ENCODE data around the gene HOXB3. TPM values are rescaled to one million over a fixed set of nuclear protein-coding genes. Genes with fewer than 3 reads are reported as not detected.
A peak's percentile ranks its signal among the peaks of the same experiment; 100 is the strongest.

HOXB3 gene
- total and polyA plus RNA-seq, 2 of the 4 experiments (the other 2 are of a cell fraction) = 6.3 to 59.6 TPM

- H4K20me1 ChIP-seq (ENCODE audit: insufficient read depth, low read length) = no peaks in the 10 kb centered on the region
- no peak overlapping the region; the same call in 2 of the 3 replicates for H2BK15ac ChIP-seq (ENCODE audit: low read depth, low read length)
- no peak for ATAC-seq (ENCODE audit: low read depth)
- H3K56ac ChIP-seq (ENCODE audit: extremely low read depth, insufficient read depth, low read length) = peak overlapping the region; percentile 91
- H3K18ac ChIP-seq (ENCODE audit: low read depth, low read length) = peak overlapping the region; percentile 42; the same call in 1 of the 2 replicates
- in situ Hi-C loops (cut with MboI; ENCODE audit: low sequenced_read_pairs) (loop anchor here (10.0 kb wide), 1 partner anchor 188 kb away; no protein-coding TSS in a partner anchor), dilution Hi-C loops (cut with HindIII; ENCODE audit: low sequenced_read_pairs, unreplicated experiment) (no loop called here), intact Hi-C loops (cut with micrococcal nuclease) (no loop called here)
- H2AK9ac ChIP-seq (replicated peaks; ENCODE audit: low read depth, low read length, poor library complexity) = peak overlapping the region; percentile 84
- 0% methylated on average over 7 of the region's 12 CpGs; no CpG with 5 or more reads in 1 of the 2 experiments for WGBS, 2 experiments (ENCODE audit: extremely low coverage in 2 of 2, insufficient read length in 1 of 2)
- H3K27me3 ChIP-seq (ENCODE audit: control insufficient read depth, insufficient read depth, low read length) = no peaks in the 10 kb centered on the region
- peaks cover 10% of the 10 kb centered on the region for H3K9me1 ChIP-seq (ENCODE audit: insufficient read depth, low read length)
- peak overlapping the region; percentile 89 for H3K4ac ChIP-seq (ENCODE audit: low read depth, low read length)
- no peak overlapping the region for H2BK20ac ChIP-seq (ENCODE audit: low read depth, low read length)
- no peak for TF ChIP-seq MAFK (IDR thresholded peaks at IDR 0.05; ENCODE audit: low read depth, low read length)
- TF ChIP-seq CEBPB (IDR thresholded peaks at IDR 0.05; ENCODE audit: low read depth, low read length) = no peak
- no peak for TF ChIP-seq RFX5 (IDR thresholded peaks at IDR 0.05; ENCODE audit: low read depth, low read length)
- TF ChIP-seq CHD1 (IDR thresholded peaks at IDR 0.05; ENCODE audit: low read depth, low read length) = no peak
- no peak for TF ChIP-seq NFE2L2 (IDR thresholded peaks at IDR 0.05; ENCODE audit: low read depth, low read length)
- no peak for TF ChIP-seq POLR2A (IDR thresholded peaks at IDR 0.05; ENCODE audit: low read depth, low read length)
- no peak for TF ChIP-seq MAZ (IDR thresholded peaks at IDR 0.05; ENCODE audit: borderline replicate concordance, low read depth, low read length)
- TF ChIP-seq CTCF (conservative IDR thresholded peaks at IDR 0.05; ENCODE audit: low read depth, low read length) = no peak
- TF ChIP-seq SMC3 (IDR thresholded peaks at IDR 0.05; ENCODE audit: low read depth, low read length) = no peak
- TF ChIP-seq MXI1 (IDR thresholded peaks at IDR 0.05; ENCODE audit: borderline replicate concordance, low read depth, low read length) = no peak
- TF ChIP-seq, protein P1, sequence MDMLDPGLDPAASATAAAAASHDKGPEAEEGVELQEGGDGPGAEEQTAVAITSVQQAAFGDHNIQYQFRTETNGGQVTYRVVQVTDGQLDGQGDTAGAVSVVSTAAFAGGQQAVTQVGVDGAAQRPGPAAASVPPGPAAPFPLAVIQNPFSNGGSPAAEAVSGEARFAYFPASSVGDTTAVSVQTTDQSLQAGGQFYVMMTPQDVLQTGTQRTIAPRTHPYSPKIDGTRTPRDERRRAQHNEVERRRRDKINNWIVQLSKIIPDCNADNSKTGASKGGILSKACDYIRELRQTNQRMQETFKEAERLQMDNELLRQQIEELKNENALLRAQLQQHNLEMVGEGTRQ (IDR thresholded peaks at IDR 0.05; ENCODE audit: low read depth, low read length) = no peak
- TF ChIP-seq RCOR1 (IDR thresholded peaks at IDR 0.05; ENCODE audit: insufficient replicate concordance, low read length) = no peak
- TF ChIP-seq, protein P2, sequence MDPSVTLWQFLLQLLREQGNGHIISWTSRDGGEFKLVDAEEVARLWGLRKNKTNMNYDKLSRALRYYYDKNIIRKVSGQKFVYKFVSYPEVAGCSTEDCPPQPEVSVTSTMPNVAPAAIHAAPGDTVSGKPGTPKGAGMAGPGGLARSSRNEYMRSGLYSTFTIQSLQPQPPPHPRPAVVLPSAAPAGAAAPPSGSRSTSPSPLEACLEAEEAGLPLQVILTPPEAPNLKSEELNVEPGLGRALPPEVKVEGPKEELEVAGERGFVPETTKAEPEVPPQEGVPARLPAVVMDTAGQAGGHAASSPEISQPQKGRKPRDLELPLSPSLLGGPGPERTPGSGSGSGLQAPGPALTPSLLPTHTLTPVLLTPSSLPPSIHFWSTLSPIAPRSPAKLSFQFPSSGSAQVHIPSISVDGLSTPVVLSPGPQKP (IDR thresholded peaks at IDR 0.05; ENCODE audit: borderline replicate concordance, low read depth, low read length) = no peak
- TF ChIP-seq RAD21 (IDR thresholded peaks at IDR 0.05; ENCODE audit: low read length) = no peak
- no peak for TF ChIP-seq BHLHE40 (IDR thresholded peaks at IDR 0.05; ENCODE audit: low read depth, low read length)
- no peak for TF ChIP-seq FOS (IDR thresholded peaks at IDR 0.05; ENCODE audit: low read depth, low read length)
- H2BK120ac ChIP-seq (ENCODE audit: low read depth, low read length) = peak overlapping the region; percentile 51
- H2AK5ac ChIP-seq (ENCODE audit: low read depth, low read length) = 0 out of 2 replicates have a peak overlapping the region, but pooled peaks have one; percentile 32
- H4K91ac ChIP-seq (ENCODE audit: insufficient read depth, low read depth, low read length) = peak overlapping the region; percentile 63
- H3K23ac ChIP-seq (ENCODE audit: low read depth, low read length) = peak overlapping the region; percentile 95; the same call in 1 of the 2 replicates
- CTCF ChIA-PET = no interaction called here
- H3K14ac ChIP-seq (replicated peaks; ENCODE audit: low read depth, low read length) = peak overlapping the region; percentile 88
- peak overlapping the region; percentile 23 for H2AFZ ChIP-seq (replicated peaks; ENCODE audit: low read length, poor library complexity)
- H3K4me1 ChIP-seq (ENCODE audit: control insufficient read depth, insufficient read depth, low read length) = peaks cover 31% of the 10 kb centered on the region
- H3K4me2 ChIP-seq (ENCODE audit: low read depth, low read length) = peak overlapping the region; percentile 75
- H4K5ac ChIP-seq (ENCODE audit: low read depth, low read length) = peak overlapping the region; percentile 40; the same call in 1 of the 2 replicates
- H3K9ac ChIP-seq (ENCODE audit: low read depth, low read length) = peak overlapping the region; percentile 100
- H3K9me3 ChIP-seq (ENCODE audit: control insufficient read depth, insufficient read depth, low read length) = no peaks in the 10 kb centered on the region
- H3K4me3 ChIP-seq (ENCODE audit: insufficient read depth, low read depth, low read length) = peak overlapping the region; percentile 96
- peak overlapping the region; percentile 26 to 66; a peak in 2 of 4 replicates for H4K8ac ChIP-seq (ENCODE audit: low read depth in 2 of 2, low read length in 2 of 2)
- H3K27ac ChIP-seq (ENCODE audit: insufficient read depth, low read length) = peak overlapping the region; percentile 99
- POLR2A ChIA-PET (ENCODE audit: unreplicated experiment) = interaction anchor here (0.5 to 1.7 kb wide), 3 partner anchors 18 to 50 kb away, joined by 3 to 10 read pairs (median 5); no protein-coding TSS in a partner anchor
- H3K79me1 ChIP-seq (ENCODE audit: low read depth in 1 of 2, low read length in 2 of 2) = peaks cover 2 to 41% of the 10 kb centered on the region in 2 experiments; a peak in 2 of 4 replicates
- H3K36me3 ChIP-seq (ENCODE audit: control insufficient read depth, insufficient read depth, low read length) = peaks cover 20% of the 10 kb centered on the region
- no TSS peak for BruUV-seq (replicated peaks)
- DNase-seq = no peak
- peak overlapping the region; percentile 96 for H2BK5ac ChIP-seq (ENCODE audit: low read depth, low read length, poor library complexity, severe bottlenecking)
These were observed 47.3 kb downstream of the HOXB3 start for GRCh38 chr17:48542698-48543106.
